Osteocyte (in vitro differentiated cells): ENCODE data around the gene KRTAP9-2. TPM values are rescaled to one million over a fixed set of nuclear protein-coding genes. Genes with fewer than 3 reads are reported as not detected.
"Not testable (repeated sequence)": the region's sequence is repeated elsewhere in the genome, so short reads cannot be mapped to it uniquely, and the experiment has no call there.

Experiments used
- DNase-seq: peaks from one replicate; pipeline ENCODE4 v3.0.0; 2021; ENCODE audit warnings: mixed read lengths; ENCODE audit not compliant: unreplicated experiment; ENCODE audit errors: extremely low spot score
- H3K27ac Mint-ChIP-seq: one replicate; pipeline ENCODE4 v1.8.0; 2021; ENCODE audit warnings: mild to moderate bottlenecking, mixed read lengths; ENCODE audit not compliant: unreplicated experiment
- H3K27me3 Mint-ChIP-seq: one replicate; pipeline ENCODE4 v1.8.0; 2021; ENCODE audit warnings: mixed read lengths; ENCODE audit not compliant: unreplicated experiment
- H3K36me3 Mint-ChIP-seq: one replicate; pipeline ENCODE4 v1.8.0; 2021; ENCODE audit warnings: mixed read lengths; ENCODE audit not compliant: unreplicated experiment
- H3K4me1 Mint-ChIP-seq: one replicate; pipeline ENCODE4 v1.8.0; 2021; ENCODE audit warnings: mixed read lengths; ENCODE audit not compliant: unreplicated experiment
- H3K4me3 Mint-ChIP-seq: one replicate; pipeline ENCODE4 v1.8.0; 2021; ENCODE audit warnings: mild to moderate bottlenecking, moderate library complexity, mixed read lengths; ENCODE audit not compliant: unreplicated experiment
- H3K9me3 Mint-ChIP-seq: one replicate; pipeline ENCODE4 v1.8.0; 2021; ENCODE audit warnings: mixed read lengths; ENCODE audit not compliant: unreplicated experiment
- CTCF ChIP-seq: fragments of 200-600 bp; sonication (generic); IDR thresholded peaks from 2 replicates; pipeline ENCODE4 v1.5.0; 2021; ENCODE audit warnings: antibody characterized with exemption, mild to moderate bottlenecking, moderate library complexity
- total RNA-seq: library from RNA; stranded (reverse); gene quantifications from 2 replicates; pipeline ENCODE4 v1.2.1, GENCODE V29; 2021

KRTAP9-2 gene
- total RNA-seq, 1 donor from 2014 or later, result not detected

GRCh38 chr17:41258406-41258805, 32.0 kb downstream of the KRTAP9-2 start:
- H3K9me3 Mint-ChIP-seq, result no peaks in the 10 kb centered on the region
- DNase-seq, result no peak
- no peaks in the 10 kb centered on the region for H3K36me3 Mint-ChIP-seq
- no peak overlapping the region for H3K27ac Mint-ChIP-seq
- no peak for TF ChIP-seq CTCF
- no peaks in the 10 kb centered on the region for H3K27me3 Mint-ChIP-seq
- H3K4me1 Mint-ChIP-seq, result peaks cover 20% of the 10 kb centered on the region
- no peak overlapping the region for H3K4me3 Mint-ChIP-seq

GRCh38 chr17:41263212-41263611, 36.8 kb downstream of the KRTAP9-2 start:
- no peak overlapping the region for H3K27ac Mint-ChIP-seq
- TF ChIP-seq CTCF, result no peak
- H3K9me3 Mint-ChIP-seq, result no peaks in the 10 kb centered on the region
- no peaks in the 10 kb centered on the region for H3K27me3 Mint-ChIP-seq
- no peak for DNase-seq
- no peak overlapping the region for H3K4me3 Mint-ChIP-seq
- peaks cover 3% of the 10 kb centered on the region for H3K4me1 Mint-ChIP-seq
- H3K36me3 Mint-ChIP-seq, result no peaks in the 10 kb centered on the region

GRCh38 chr17:41264599-41264998, 38.2 kb downstream of the KRTAP9-2 start:
- no peaks in the 10 kb centered on the region for H3K9me3 Mint-ChIP-seq
- H3K4me3 Mint-ChIP-seq, result no peak overlapping the region
- no peaks in the 10 kb centered on the region for H3K4me1 Mint-ChIP-seq
- no peaks in the 10 kb centered on the region for H3K36me3 Mint-ChIP-seq
- H3K27ac Mint-ChIP-seq, result no peak overlapping the region
- no peak for TF ChIP-seq CTCF
- no peak for DNase-seq
- no peaks in the 10 kb centered on the region for H3K27me3 Mint-ChIP-seq

- DNase-seq, result no peak
- Mint-ChIP-seq H3K36me3 (no peaks in the 10 kb centered on the region), H3K4me3 (no peak within 1 kb of the TSS), H3K27me3 (no peaks in the 10 kb centered on the region), H3K27ac (no peak within 1 kb of the TSS), H3K4me1 (no peaks in the 10 kb centered on the region), H3K9me3 (no peaks in the 10 kb centered on the region)
- TF ChIP-seq CTCF, result no peak
Observed at GRCh38 chr17:41265078-41265477, 38.6 kb downstream of the KRTAP9-2 start, which contains the start of gene KRTAP9-6. Gene KRTAP9-6, plus strand, starts transcription at chr17:41265378. Its CDS starts 0 bp downstream, at chr17:41265378.

- H3K4me3 Mint-ChIP-seq, result no peak overlapping the region
- H3K27me3 Mint-ChIP-seq, result no peaks in the 10 kb centered on the region
- no peak for DNase-seq
- no peaks in the 10 kb centered on the region for H3K4me1 Mint-ChIP-seq
- no peak overlapping the region for H3K27ac Mint-ChIP-seq
- no peak for TF ChIP-seq CTCF
- H3K9me3 Mint-ChIP-seq, result no peaks in the 10 kb centered on the region
- H3K36me3 Mint-ChIP-seq, result no peaks in the 10 kb centered on the region
Observed at GRCh38 chr17:41267711-41268110, 41.3 kb downstream of the KRTAP9-2 start.

- DNase-seq, H3K36me3 Mint-ChIP-seq, H3K9me3 Mint-ChIP-seq, H3K27ac Mint-ChIP-seq, H3K4me1 Mint-ChIP-seq, H3K27me3 Mint-ChIP-seq, H3K4me3 Mint-ChIP-seq: not testable (repeated sequence)
Observed at GRCh38 chr17:41271323-41271722, 44.9 kb downstream of the KRTAP9-2 start.
